HL-60 (cell line): ENCODE measurements around the gene NDUFA13.

Experiments used
- DNase-seq, 2 experiments: peaks; one replicate each; pipeline ENCODE4 v3.0.0-alpha.2; 2010 to 2020; ENCODE audit warnings: low read depth in 1 of 2, low spot score in 1 of 2
- H3K27ac ChIP-seq: fragments of 250-450 bp; sonication (Bioruptor Pico); replicated peaks from 2 replicates; pipeline ENCODE4 v1.5.1; 2020; ENCODE audit warnings: mild to moderate bottlenecking, moderate library complexity
- H3K27me3 ChIP-seq: fragments of 250-450 bp; sonication (Bioruptor Pico); 2 replicates; pipeline ENCODE4 v1.5.1; 2021; ENCODE audit warnings: mild to moderate bottlenecking, moderate library complexity; ENCODE audit not compliant: insufficient read depth, poor library complexity, severe bottlenecking
- H3K4me3 ChIP-seq: replicated peaks from 2 replicates; pipeline ENCODE4 v1.5.1; 2011; ENCODE audit warnings: mild to moderate bottlenecking, control low read depth, low read length; ENCODE audit not compliant: insufficient read depth
- GABPA ChIP-seq: IDR thresholded peaks from 2 replicates; pipeline ENCODE4 v1.6.1; 2012; ENCODE audit warnings: low read depth
- POLR2AphosphoS5 ChIP-seq: IDR thresholded peaks from 2 replicates; pipeline ENCODE4 v1.6.1; 2012; ENCODE audit warnings: low read depth
- SPI1 ChIP-seq: IDR thresholded peaks from 2 replicates; pipeline ENCODE4 v1.6.1; 2012; ENCODE audit warnings: low read depth, mild to moderate bottlenecking, borderline replicate concordance
- TF ChIP-seq, protein P1 (sequence below): IDR thresholded peaks from 2 replicates; pipeline ENCODE4 v1.6.1; 2012; ENCODE audit warnings: low read depth; ENCODE audit not compliant: insufficient replicate concordance
- TF ChIP-seq, protein P2 (sequence below): IDR thresholded peaks from one replicate; pipeline ENCODE4 v1.5.1; 2011; ENCODE audit warnings: low read length, control low read depth, inconsistent platforms; ENCODE audit not compliant: insufficient read depth

NDUFA13 gene

GRCh38 chr19:19508217-19508616 lies 7.8 kb upstream of the NDUFA13 start:
- Histone ChIP-seq H3K27ac (no peak overlapping the region), H3K4me3 (no peak overlapping the region), H3K27me3 (no peaks in the 10 kb centered on the region)
- TF ChIP-seq POLR2AphosphoS5 (peak; percentile 39; the same call in 1 of the 2 replicates), GABPA (no peak)
- DNase-seq, result no peak

DNA sequence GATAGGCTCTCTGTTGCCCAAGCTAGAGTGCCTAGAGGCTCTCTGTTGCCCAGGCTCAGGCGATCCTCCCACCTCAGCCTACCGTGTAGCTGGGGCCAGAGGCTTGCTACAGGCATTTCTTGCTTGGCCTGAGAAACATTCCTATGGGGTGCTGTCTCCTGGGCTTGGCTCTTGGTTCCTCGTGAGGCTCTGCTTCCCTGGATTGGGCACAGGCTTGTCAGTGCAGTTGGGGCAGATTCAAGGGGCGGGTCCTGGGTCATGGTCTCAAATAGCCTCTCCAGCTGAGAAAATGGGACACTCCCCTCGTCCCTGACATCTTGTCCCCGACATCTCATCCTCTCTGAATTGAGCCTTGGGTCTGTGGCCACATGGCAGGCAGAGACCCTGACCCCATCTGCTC lies 5.6 kb upstream of the NDUFA13 start:
- TF ChIP-seq GABPA, result no peak
- TF ChIP-seq, protein P1, sequence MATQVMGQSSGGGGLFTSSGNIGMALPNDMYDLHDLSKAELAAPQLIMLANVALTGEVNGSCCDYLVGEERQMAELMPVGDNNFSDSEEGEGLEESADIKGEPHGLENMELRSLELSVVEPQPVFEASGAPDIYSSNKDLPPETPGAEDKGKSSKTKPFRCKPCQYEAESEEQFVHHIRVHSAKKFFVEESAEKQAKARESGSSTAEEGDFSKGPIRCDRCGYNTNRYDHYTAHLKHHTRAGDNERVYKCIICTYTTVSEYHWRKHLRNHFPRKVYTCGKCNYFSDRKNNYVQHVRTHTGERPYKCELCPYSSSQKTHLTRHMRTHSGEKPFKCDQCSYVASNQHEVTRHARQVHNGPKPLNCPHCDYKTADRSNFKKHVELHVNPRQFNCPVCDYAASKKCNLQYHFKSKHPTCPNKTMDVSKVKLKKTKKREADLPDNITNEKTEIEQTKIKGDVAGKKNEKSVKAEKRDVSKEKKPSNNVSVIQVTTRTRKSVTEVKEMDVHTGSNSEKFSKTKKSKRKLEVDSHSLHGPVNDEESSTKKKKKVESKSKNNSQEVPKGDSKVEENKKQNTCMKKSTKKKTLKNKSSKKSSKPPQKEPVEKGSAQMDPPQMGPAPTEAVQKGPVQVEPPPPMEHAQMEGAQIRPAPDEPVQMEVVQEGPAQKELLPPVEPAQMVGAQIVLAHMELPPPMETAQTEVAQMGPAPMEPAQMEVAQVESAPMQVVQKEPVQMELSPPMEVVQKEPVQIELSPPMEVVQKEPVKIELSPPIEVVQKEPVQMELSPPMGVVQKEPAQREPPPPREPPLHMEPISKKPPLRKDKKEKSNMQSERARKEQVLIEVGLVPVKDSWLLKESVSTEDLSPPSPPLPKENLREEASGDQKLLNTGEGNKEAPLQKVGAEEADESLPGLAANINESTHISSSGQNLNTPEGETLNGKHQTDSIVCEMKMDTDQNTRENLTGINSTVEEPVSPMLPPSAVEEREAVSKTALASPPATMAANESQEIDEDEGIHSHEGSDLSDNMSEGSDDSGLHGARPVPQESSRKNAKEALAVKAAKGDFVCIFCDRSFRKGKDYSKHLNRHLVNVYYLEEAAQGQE, result no peak
- no peak for TF ChIP-seq POLR2AphosphoS5
- TF ChIP-seq SPI1, result no peak
- TF ChIP-seq, protein P2, sequence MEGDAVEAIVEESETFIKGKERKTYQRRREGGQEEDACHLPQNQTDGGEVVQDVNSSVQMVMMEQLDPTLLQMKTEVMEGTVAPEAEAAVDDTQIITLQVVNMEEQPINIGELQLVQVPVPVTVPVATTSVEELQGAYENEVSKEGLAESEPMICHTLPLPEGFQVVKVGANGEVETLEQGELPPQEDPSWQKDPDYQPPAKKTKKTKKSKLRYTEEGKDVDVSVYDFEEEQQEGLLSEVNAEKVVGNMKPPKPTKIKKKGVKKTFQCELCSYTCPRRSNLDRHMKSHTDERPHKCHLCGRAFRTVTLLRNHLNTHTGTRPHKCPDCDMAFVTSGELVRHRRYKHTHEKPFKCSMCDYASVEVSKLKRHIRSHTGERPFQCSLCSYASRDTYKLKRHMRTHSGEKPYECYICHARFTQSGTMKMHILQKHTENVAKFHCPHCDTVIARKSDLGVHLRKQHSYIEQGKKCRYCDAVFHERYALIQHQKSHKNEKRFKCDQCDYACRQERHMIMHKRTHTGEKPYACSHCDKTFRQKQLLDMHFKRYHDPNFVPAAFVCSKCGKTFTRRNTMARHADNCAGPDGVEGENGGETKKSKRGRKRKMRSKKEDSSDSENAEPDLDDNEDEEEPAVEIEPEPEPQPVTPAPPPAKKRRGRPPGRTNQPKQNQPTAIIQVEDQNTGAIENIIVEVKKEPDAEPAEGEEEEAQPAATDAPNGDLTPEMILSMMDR, result no peak
- no peak overlapping the region for H3K4me3 ChIP-seq
- DNase-seq, result no peak
- no peaks in the 10 kb centered on the region for H3K27me3 ChIP-seq
- H3K27ac ChIP-seq, result no peak overlapping the region

- DNase-seq, result no peak
- Histone ChIP-seq H3K4me3 (no peak overlapping the region), H3K27ac (no peak overlapping the region), H3K27me3 (no peaks in the 10 kb centered on the region)
- TF ChIP-seq GABPA, result no peak
- TF ChIP-seq, protein P2, result no peak
- TF ChIP-seq, protein P1, result no peak
- TF ChIP-seq POLR2AphosphoS5, result no peak
- no peak for TF ChIP-seq SPI1
Observed at GRCh38 chr19:19513682-19514081, 2.3 kb upstream of the NDUFA13 start.

- H3K27ac ChIP-seq, result no peak overlapping the region
- no peak overlapping the region for H3K4me3 ChIP-seq
- TF ChIP-seq POLR2AphosphoS5, result no peak
- DNase-seq, result no peak
- no peaks in the 10 kb centered on the region for H3K27me3 ChIP-seq
Observed at GRCh38 chr19:19514215-19514657, 1.8 kb upstream of the NDUFA13 start.

GRCh38 chr19:19514881-19515641 lies 964 bp upstream of the NDUFA13 start, which contains the start of gene TSSK6:
TSS of gene TSSK6 (minus strand) at chr19:19515548. CDS start at chr19:19515427, 121 bp downstream.
- DNase-seq, result no peak
- TF ChIP-seq GABPA, result no peak
- TF ChIP-seq POLR2AphosphoS5, result 0 out of 2 replicates have a peak, but pooled peaks have one; percentile 20
- Histone ChIP-seq H3K4me3 (peak within 1 kb of the TSS; percentile 96), H3K27me3 (no peaks in the 10 kb centered on the region), H3K27ac (peak within 1 kb of the TSS; percentile 87)
